ENCODE measurements around the gene ZNF385B. TPM values are rescaled to one million over a fixed set of nuclear protein-coding genes. Genes with fewer than 3 reads are reported as not detected.

ZNF385B gene
- total RNA-seq, 1 experiment from 2014 or later, result 0.33 TPM

- no peak for DNase-seq (ENCODE audit: unreplicated experiment)
- no peaks in the 10 kb centered on the region for H3K9me3 Mint-ChIP-seq (ENCODE audit: unreplicated experiment)
- H3K27me3 Mint-ChIP-seq (ENCODE audit: insufficient read depth, unreplicated experiment), result no peaks in the 10 kb centered on the region
- no peak overlapping the region for H3K4me3 Mint-ChIP-seq (ENCODE audit: unreplicated experiment)
- POLR2A ChIA-PET, result no interaction called here
- BruUV-seq (replicated peaks), result no TSS peak
- CTCF ChIA-PET, result interaction anchor here (0.6 to 1.0 kb wide), 3 partner anchors 8 to 1372 kb away, joined by 3 read pairs; no protein-coding TSS in a partner anchor
- intact Hi-C loops (cut with micrococcal nuclease), result loop anchor here (5.0 kb wide), 1 partner anchor 236 kb away; no protein-coding TSS in a partner anchor
- no peaks in the 10 kb centered on the region for H3K36me3 Mint-ChIP-seq (ENCODE audit: insufficient read depth, unreplicated experiment)
- no peak for TF ChIP-seq CTCF (IDR thresholded peaks at IDR 0.05; ENCODE audit: unreplicated experiment)
- H3K4me1 Mint-ChIP-seq (ENCODE audit: insufficient read depth, unreplicated experiment), result no peaks in the 10 kb centered on the region
- no peak overlapping the region for H3K27ac Mint-ChIP-seq (ENCODE audit: low read depth, unreplicated experiment)
Measured at GRCh38 chr2:179840840-179841239, 20.6 kb downstream of the ZNF385B start.

- ChIA-PET POLR2A (interaction anchor here (0.6 to 1.7 kb wide), 6 partner anchors 21 to 556 kb away, joined by 3 to 6 read pairs (median 3); no protein-coding TSS in a partner anchor), CTCF (interaction anchor here (0.7 kb wide), 1 partner anchor 47 kb away, joined by 3 read pairs; no protein-coding TSS in a partner anchor)
- intact Hi-C loops (cut with micrococcal nuclease), result no loop called here
- Mint-ChIP-seq H3K4me1 (ENCODE audit: insufficient read depth, unreplicated experiment) (no peaks in the 10 kb centered on the region), H3K27ac (ENCODE audit: low read depth, unreplicated experiment) (no peak overlapping the region), H3K9me3 (ENCODE audit: unreplicated experiment) (no peaks in the 10 kb centered on the region), H3K36me3 (ENCODE audit: insufficient read depth, unreplicated experiment) (no peaks in the 10 kb centered on the region), H3K27me3 (ENCODE audit: insufficient read depth, unreplicated experiment) (no peaks in the 10 kb centered on the region), H3K4me3 (ENCODE audit: unreplicated experiment) (no peak overlapping the region)
- no TSS peak for BruUV-seq (replicated peaks)
- no peak for TF ChIP-seq CTCF (IDR thresholded peaks at IDR 0.05; ENCODE audit: unreplicated experiment)
- peak; percentile 61 for DNase-seq (ENCODE audit: unreplicated experiment)
Measured at GRCh38 chr2:179837408-179837807, 24.0 kb downstream of the ZNF385B start.

- ChIA-PET POLR2A (no interaction called here), CTCF (interaction anchor here (0.9 kb wide), 1 partner anchor 40 kb away, joined by 3 read pairs; no protein-coding TSS in a partner anchor)
- no peak for TF ChIP-seq CTCF (IDR thresholded peaks at IDR 0.05; ENCODE audit: unreplicated experiment)
- Mint-ChIP-seq H3K9me3 (ENCODE audit: unreplicated experiment) (no peaks in the 10 kb centered on the region), H3K4me1 (ENCODE audit: insufficient read depth, unreplicated experiment) (no peaks in the 10 kb centered on the region), H3K4me3 (ENCODE audit: unreplicated experiment) (no peak overlapping the region), H3K27me3 (ENCODE audit: insufficient read depth, unreplicated experiment) (no peaks in the 10 kb centered on the region), H3K27ac (ENCODE audit: low read depth, unreplicated experiment) (no peak overlapping the region), H3K36me3 (ENCODE audit: insufficient read depth, unreplicated experiment) (no peaks in the 10 kb centered on the region)
- BruUV-seq (replicated peaks), result no TSS peak
- intact Hi-C loops (cut with micrococcal nuclease), result no loop called here
- DNase-seq (ENCODE audit: unreplicated experiment), result no peak
Measured at GRCh38 chr2:179830043-179830787, 31.2 kb downstream of the ZNF385B start.

GRCh38 chr2:179826297-179826696 is 35.1 kb downstream of the ZNF385B start:
- no peak for DNase-seq (ENCODE audit: unreplicated experiment)
- Mint-ChIP-seq H3K4me1 (ENCODE audit: insufficient read depth, unreplicated experiment) (no peaks in the 10 kb centered on the region), H3K4me3 (ENCODE audit: unreplicated experiment) (no peak overlapping the region), H3K27me3 (ENCODE audit: insufficient read depth, unreplicated experiment) (no peaks in the 10 kb centered on the region), H3K27ac (ENCODE audit: low read depth, unreplicated experiment) (no peak overlapping the region), H3K36me3 (ENCODE audit: insufficient read depth, unreplicated experiment) (no peaks in the 10 kb centered on the region), H3K9me3 (ENCODE audit: unreplicated experiment) (no peaks in the 10 kb centered on the region)
- ChIA-PET CTCF (interaction anchor here (0.5 kb wide), 1 partner anchor 31 kb away, joined by 3 read pairs; no protein-coding TSS in a partner anchor), POLR2A (no interaction called here)
- no TSS peak for BruUV-seq (replicated peaks)
- TF ChIP-seq CTCF (IDR thresholded peaks at IDR 0.05; ENCODE audit: unreplicated experiment), result no peak
- intact Hi-C loops (cut with micrococcal nuclease), result no loop called here

All from MCF 10A (cell line).